HG03175 (cell line): Measurements from ENCODE around the gene TPPP3.
A peak's percentile ranks its signal among the peaks of the same experiment; 100 is the strongest.
"Not testable (repeated sequence)": the region's sequence is repeated elsewhere in the genome, so short reads cannot be mapped to it uniquely, and the experiment has no call there.

ENCODE experiments used
- ATAC-seq: cut with Tn5 transposase; IDR thresholded peaks from one replicate; pipeline ENCODE4 v1.9.1; 2021; ENCODE audit warnings: mild to moderate bottlenecking, moderate library complexity; ENCODE audit not compliant: unreplicated experiment

The TPPP3 gene

DNA sequence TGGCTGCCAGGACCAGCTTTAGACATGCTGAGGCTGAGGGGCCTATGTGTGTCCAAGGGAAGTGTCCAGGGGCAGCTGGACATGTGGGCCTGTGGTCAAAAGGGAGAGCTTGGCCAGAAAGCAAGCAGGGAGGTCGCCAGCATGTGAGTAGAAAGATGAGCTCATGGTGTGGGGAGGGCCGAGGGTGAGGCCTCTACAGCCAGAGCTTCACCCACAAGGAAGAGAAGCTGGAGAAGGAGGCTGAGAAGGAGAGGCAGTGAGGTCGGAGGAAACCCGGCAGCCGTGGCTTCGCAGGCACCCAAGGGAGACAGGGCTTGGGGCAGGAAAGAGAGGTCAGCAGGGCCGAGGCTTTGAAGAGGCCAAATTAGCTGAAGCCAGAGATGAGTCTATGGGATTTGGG lies 33.7 kb upstream of the TPPP3 start:
- ATAC-seq = no peak

DNA sequence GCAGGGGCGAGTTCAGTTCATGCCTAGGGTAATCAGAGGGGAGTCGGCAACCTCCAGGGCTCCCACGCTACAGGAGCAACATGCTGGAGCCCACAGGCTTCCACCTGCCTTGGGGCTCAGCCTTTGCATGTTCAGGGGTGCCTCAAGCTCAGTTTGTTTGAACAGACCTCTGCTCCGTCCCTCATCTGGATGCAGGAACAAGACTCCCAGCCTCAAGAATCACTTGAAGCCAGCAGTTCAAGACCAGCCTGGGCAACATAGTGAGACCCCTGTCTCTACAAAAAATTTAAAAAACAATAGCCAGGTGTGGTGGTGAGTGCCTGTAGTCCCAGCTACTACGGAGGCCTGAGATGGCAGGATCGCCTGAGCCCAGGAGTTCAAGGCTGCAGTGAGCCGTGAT lies 32.7 kb upstream of the TPPP3 start:
- ATAC-seq = no peak

GRCh38 chr16:67425580-67425979 lies 32.3 kb upstream of the TPPP3 start:
- no peak for ATAC-seq

- no peak for ATAC-seq
These were observed 31.8 kb upstream of the TPPP3 start for GRCh38 chr16:67425061-67425460.

DNA sequence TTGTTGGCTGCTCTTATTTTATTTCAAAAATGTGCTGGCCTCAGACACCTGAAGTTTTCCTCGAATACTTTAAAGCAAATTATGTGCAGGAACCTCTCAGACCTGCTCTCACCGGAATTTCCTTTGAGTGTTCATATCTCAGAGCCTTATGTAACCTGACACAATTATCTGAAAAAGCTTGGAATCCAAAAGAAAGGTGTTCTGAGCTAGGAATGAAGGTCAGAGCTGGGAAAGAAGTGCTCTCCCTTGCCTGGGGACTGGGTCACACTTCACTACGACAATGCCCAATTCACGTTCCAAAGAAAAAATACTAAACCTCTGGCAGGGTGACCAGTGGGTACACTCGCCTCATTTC lies 30.9 kb upstream of the TPPP3 start:
- no peak for ATAC-seq

DNA sequence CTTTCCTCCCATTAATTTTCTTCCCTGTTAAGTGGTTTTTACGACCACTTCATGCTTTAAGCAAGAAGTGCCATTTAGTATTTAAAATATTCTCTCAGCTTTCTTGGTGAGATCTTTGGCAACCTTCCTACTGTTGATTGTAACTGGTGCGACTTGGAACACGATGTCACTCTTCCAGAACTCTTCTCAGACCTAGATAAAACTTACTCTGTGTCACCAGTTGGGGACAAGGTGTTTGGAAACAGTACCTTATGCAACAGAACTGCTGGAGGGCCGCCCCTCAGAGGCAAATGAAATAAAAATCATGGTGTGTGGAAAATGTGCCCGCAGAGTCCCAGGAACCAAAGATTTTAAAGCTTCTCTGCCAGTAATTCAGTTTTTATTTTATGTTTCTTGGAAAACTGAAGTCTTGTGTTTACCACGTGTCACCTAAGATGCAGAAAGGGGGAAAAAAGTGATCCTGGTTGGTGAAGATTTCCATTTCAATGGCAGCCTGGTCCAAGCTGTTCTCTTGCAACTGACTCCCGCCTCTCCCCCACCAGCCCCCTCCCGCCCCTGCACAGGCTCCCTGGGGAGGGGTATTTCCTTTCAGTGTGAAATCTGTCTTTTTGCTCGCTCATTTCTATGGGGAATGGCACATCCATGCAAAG lies 30.4 kb upstream of the TPPP3 start:
- no peak for ATAC-seq

DNA sequence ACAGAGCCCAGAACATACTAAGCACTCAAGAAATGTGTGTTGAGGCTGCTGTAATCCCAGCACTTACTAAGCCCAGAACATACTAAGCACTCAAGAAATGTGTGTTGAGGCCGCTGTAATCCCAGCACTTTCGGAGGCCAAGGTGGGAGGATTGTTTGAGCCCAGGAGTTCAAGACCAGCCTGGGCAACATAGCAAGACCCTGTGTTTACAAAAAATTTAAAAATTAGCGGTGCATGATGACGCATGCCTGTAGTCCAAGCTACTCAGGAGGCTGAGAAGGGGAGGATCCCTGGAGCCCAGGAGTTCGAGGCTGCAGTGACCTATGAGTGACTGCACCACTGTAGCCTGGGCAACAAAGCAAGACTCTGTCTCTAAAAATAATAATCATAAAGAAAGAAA lies 29.7 kb upstream of the TPPP3 start:
- ATAC-seq = no peak

GRCh38 chr16:67421030-67421429 lies 27.7 kb upstream of the TPPP3 start:
- ATAC-seq = no peak

DNA sequence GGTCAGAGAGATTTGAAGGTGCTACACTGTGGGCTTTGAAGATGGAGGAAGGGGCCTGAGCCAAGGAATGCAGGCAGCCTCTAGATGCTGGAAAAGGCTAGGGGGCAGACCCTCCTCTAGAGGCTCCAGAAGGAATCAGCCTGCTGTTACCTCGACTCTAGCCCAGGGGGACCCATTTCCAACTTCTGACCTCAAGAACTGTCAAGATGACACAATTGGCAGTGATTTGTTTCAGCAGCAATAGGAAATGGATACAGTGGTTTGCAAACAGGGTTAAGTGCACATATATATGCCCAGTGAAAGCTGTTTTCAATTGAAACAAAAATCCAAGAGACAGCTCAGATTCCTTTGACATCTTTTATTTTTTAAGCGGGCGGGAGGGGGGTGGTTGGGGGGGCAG lies 26.6 kb upstream of the TPPP3 start:
- no peak for ATAC-seq

DNA sequence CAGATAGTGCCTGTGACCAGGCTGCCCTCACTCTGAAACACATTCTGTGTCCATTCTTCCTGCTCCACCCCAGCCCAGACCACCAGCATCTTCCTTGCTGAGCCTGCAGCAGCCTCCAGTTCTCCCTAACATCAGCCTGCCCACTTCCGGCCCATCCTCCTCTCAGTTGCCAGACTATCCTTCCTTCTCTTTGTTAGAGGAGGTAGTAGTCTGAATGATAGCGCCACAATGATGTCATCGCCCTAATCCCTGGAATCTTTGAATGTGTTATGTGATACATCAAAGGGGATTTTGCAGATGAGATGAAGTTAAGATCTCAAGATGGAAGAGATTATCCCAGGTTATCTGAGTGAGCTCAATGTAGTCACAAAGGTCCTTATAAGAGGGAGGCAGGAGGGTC lies 26.2 kb upstream of the TPPP3 start:
- no peak for ATAC-seq

DNA sequence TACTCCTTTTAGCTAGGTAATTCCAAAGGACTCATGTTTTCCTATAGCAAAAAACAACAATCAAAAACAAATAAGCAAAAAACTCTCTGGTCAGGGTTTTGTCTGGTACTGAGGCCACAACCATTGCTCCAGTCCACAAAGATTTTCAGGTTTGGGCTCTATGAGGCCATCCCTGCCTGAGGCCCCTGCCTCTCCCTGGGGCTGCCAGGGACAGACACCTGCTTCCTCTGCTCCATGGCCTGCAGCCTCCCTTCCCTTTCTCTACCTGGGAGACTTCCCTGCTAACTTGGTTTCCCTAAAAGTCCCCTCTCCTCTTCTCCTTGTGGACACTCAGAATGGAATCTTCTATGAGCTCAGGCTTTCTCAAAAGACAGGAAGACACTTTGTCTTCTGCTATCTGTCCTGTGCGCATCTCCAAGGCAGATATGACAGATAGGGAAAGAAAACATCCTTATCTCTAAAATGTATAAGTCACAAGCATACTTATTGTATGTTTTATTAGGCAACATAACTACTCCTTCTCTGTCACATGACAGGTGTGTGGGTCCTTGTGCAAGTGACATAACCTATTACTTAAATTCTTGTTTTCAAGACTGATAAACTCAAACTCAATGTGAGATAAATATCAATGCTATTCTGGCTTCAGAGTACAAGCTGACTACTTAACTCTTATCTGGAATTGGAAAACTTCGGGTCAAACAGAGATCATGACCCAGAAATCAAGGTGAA lies 24.2 kb upstream of the TPPP3 start:
- ATAC-seq = no peak

DNA sequence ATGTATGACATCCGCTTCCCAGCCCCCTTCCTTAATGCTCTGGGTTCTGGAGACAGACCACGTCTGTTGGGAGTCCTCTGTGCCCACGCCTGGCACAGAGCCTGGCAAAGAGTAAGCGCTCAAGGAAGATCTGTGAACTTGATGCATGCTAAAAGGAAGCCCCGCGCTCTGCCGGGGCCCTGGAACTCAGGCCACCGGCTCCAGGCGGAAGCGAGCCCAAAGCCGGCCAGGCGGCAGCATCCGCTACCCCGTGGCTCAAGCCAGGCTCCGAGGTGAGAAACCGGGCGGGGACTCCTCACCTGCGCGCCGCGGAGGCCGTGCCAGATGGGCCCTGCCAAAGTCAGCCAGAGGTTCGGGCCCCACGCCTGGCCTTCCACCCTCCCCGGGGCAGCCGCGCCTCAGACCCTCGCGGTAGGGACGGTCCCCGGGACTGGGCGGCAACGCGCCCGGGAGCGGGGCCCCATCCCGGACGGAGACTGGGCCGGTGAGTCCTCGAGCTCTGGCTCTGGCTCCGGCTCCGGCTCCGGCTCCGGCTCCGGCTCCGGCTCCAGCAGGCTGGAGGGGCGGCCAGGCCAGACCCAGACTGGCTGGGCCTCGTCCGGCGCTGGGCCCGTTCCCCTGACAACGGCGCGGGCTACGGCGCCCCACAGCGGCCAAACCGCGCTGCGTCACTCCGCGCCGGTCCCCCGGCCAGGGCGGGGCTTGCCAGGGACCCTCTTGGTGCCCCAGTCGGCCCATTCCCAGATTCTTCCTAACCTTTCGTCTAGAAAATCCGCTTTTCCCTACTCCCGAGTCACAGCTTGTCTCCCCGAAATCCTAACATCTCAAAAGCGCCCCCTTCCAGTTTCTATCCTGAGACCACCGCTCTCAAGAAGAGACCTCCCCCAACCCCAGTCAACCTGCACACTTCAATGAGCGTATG lies 22.8 kb upstream of the TPPP3 start, which contains the start of gene ZDHHC1:
TSS of gene ZDHHC1 (minus strand) at position 606 of the 922 bp plus-strand sequence. CDS start 8,702 bp downstream, outside the sequence.
- peak; percentile 69 for ATAC-seq

DNA sequence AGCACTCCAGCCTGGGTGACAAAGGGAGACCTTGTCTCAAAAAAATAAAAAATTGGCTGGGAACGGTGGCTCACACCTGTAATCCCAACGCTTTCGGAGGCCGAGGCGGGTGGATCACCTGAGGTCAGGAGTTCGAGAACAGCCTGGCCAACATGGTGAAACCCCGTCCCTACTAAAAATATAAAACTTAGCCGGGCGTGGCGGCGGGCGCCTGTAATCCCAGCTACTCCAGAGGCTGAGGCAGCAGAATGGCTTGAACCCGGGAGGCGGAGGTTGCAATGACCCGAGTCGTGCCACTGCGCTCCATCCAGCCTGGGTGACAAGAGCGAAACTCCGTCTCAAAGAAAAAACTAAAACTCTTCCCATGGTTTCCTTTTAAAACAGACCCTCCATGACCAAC lies 22.1 kb upstream of the TPPP3 start:
- not testable (repeated sequence) for ATAC-seq

- ATAC-seq = no peak
These were observed 20.9 kb upstream of the TPPP3 start for GRCh38 chr16:67413978-67414911.

- ATAC-seq = no peak
These were observed 19.0 kb upstream of the TPPP3 start for GRCh38 chr16:67412294-67412693.

GRCh38 chr16:67411339-67411738 lies 18.0 kb upstream of the TPPP3 start:
- no peak for ATAC-seq

GRCh38 chr16:67409631-67410030 lies 16.3 kb upstream of the TPPP3 start:
- no peak for ATAC-seq

GRCh38 chr16:67407788-67408452 lies 14.6 kb upstream of the TPPP3 start:
- ATAC-seq = no peak

GRCh38 chr16:67407176-67407787 lies 14.0 kb upstream of the TPPP3 start:
- ATAC-seq = no peak
